EH (cell line): ENCODE results near the gene CDC6.
A peak's percentile ranks its signal among the peaks of the same experiment; 100 is the strongest.
"Not testable (repeated sequence)": the region's sequence is repeated elsewhere in the genome, so short reads cannot be mapped to it uniquely, and the experiment has no call there.

Source experiments
- DNase-seq: peaks from one replicate; pipeline ENCODE4 v3.0.0-alpha.2; 2015; ENCODE audit warnings: low read depth

CDC6 gene

DNA sequence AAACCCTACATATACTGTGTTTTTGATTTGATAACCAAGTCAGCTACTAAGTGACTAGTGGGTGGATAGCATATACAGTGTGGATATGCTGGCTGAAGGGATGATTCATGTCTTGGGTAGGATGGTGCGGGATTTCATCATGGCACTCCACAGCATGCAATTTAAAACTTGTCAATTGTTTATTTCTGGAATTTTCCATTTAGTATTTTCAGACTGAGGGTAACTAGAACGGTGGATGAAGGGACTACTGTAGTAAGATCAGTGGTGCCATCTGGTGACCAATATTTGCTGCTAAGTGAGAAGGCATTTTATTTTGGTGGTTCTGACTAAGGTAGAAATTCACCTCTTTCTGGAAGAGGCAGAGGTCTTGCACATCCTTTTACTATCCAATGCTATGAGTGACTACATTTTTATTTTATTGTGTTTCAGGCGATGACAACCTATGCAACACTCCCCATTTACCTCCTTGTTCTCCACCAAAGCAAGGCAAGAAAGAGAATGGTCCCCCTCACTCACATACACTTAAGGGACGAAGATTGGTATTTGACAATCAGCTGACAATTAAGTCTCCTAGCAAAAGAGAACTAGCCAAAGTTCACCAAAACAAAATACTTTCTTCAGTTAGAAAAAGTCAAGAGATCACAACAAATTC lies 3.1 kb downstream of the CDC6 start:
- DNase-seq: peak; percentile 94

GRCh38 chr17:40291281-40291664 lies 3.6 kb downstream of the CDC6 start:
- no peak for DNase-seq

- DNase-seq: no peak
These were observed 5.7 kb downstream of the CDC6 start for GRCh38 chr17:40293363-40293762.

- no peak for DNase-seq
These were observed 8.1 kb downstream of the CDC6 start for GRCh38 chr17:40295488-40296436.

- no peak for DNase-seq
These were observed 9.8 kb downstream of the CDC6 start for GRCh38 chr17:40297511-40297910.

GRCh38 chr17:40298726-40299125 lies 11.0 kb downstream of the CDC6 start:
- DNase-seq: peak; percentile 88

DNA sequence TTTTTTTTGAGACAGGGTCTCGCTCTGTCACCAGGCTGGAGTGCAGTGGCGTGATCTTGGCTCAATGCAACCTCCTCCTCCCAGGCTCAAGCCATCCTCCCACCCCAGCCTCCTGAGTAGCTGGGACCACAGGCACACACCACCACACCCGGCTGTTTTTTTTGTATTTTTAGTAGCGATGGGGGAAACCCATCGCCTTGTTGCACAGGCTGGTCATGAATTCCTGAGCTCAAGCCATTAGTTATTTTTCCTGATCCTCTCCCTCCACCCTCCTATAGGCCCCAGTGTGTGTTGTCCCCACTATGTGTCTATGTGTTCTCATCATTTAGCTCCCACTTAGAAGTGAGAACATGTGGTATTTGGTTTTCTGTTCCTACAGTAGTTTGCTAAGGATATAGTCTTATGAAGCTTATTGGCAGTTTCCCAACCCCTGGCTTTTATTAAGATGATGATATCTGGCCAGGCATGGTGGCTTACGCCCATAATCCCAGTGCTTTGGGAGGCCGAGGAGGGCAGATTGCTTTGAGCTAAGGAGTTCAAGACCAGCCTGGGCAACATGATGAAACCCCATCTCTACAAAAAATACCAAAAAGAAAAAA lies 11.6 kb downstream of the CDC6 start:
- peak; percentile 73 for DNase-seq

- DNase-seq: no peak
These were observed 13.6 kb downstream of the CDC6 start for GRCh38 chr17:40301315-40301714.

- peak; percentile 82 for DNase-seq
These were observed 15.5 kb downstream of the CDC6 start for GRCh38 chr17:40303009-40303657.

- peak; percentile 78 for DNase-seq
These were observed 16.3 kb downstream of the CDC6 start for GRCh38 chr17:40303708-40304551.

DNA sequence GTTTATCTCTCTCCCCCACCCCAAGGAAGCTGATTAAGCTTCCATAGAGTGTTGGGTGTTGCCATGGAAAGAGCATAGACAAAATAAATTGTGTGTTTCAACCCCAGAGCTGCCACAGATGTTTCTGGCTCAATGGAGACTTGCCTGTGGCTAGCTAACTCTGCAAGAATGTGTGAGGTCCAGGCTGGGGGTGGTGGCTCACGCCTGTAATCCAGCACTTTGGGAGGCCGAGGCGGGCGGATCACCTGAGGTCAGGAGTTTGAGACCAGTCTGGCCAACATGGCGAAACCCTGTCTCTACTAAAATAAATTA lies 16.8 kb downstream of the CDC6 start:
- DNase-seq: peak; percentile 95

- DNase-seq: not testable (repeated sequence)
These were observed 17.2 kb downstream of the CDC6 start for GRCh38 chr17:40304866-40305265.

- DNase-seq: peak; percentile 64
These were observed 18.7 kb downstream of the CDC6 start for GRCh38 chr17:40306395-40306794.

DNA sequence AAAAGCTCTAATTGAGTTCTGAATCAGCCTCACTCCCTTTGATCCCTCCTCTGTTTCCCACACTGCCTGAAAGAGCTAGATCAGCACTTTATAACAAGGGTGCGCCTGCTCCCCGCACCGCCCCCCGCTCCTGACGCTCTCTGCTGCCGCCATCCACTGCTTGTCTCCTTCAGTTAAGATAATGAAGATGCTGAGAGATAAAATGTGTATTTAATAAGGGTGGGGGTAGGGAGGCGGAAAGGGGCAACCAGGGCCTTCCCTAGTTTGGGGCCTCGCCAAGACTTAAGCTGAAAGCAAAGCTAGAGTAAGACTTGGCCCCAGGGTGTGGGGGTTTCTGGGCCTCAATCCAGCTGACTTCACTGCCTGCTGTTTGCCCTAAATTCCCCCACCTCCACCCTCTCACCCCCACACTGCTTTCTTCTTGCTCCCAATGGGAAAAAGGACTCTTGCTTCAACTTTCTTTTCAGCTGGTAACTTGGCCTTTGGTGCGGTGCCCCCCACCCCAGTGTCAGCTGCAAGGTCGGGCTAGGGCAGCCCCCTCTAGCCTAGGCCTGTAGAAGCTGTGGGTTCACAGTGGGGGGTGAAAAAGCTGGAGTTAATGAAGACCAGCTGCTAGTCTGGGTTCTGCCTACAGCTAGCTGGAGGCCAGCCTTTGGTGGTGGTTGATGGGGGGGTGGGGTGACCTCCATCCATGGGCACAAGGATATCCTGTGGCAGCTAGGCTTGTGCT lies 19.5 kb downstream of the CDC6 start:
- peak; percentile 95 for DNase-seq

DNA sequence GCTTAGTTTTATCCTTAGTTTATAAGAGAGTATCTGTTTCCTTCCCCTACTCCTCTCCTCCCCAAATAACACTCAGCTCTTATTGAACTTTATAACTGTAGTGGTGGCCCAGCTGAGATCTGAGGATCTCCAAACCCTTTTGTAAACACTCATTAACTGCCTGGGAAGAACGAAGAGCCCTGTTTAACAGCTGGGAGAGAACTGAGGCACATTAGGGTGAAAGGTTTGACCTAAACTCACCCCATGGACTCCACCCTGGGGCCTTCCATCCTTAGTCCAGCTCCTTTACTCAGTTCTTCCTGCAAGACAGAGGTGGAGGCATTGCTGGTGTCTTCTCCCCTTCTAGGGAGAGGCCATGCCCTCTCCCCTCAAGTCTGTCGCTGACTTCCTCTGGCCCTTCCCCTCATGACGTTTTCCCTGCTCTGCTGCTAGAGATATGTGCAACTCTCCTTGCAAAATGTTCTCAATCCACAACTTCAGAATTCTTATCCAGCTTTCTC lies 20.1 kb downstream of the CDC6 start:
- no peak for DNase-seq

DNA sequence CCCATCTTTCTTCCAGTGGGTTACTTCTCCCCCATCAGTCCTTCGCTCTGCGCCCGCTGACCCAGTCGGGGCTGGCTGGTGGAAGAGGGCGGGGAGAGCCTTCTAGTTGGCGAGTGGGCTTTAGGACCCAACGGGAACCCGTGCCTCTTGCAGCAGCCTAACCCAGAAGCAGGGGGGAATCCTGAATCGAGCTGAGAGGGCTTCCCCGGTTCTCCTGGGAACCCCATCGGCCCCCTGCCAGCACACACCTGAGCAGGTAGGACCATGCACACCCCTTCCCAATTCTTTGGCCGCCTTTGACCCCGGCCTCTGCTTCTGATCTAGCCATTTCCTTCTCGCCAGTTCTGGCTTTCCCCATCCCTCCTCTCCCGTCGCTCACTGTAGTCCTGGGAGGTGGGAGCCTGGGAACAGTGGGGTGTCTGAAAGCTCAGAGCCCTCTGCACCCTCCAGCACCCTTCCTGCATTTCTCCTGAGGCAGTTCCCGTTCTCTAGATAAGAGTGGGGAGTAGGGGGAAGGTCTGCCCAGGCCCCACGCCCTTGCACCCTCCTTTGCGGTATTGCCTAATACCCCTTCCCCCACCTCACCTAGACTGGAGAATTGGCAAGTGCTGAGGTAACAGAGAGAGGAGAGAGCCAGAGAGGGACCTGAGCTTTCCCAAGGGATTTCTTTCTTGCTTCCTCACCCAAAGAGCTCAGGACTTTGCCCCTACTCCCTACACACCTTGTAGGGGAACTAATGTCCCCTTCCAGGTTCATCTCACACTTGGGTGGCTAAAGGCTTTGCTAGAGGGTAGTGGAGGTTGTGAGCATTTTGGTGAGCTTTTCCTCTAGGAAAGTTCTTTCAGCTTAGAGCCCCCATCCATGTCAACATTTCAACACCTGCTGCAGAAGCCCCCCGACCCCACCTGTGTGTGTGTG lies 21.6 kb downstream of the CDC6 start, which contains the start of gene RARA:
TSS of gene RARA (plus strand) at position 150 of the 918 bp plus-strand sequence. CDS start 22,039 bp downstream, outside the sequence.
- DNase-seq: no peak

DNA sequence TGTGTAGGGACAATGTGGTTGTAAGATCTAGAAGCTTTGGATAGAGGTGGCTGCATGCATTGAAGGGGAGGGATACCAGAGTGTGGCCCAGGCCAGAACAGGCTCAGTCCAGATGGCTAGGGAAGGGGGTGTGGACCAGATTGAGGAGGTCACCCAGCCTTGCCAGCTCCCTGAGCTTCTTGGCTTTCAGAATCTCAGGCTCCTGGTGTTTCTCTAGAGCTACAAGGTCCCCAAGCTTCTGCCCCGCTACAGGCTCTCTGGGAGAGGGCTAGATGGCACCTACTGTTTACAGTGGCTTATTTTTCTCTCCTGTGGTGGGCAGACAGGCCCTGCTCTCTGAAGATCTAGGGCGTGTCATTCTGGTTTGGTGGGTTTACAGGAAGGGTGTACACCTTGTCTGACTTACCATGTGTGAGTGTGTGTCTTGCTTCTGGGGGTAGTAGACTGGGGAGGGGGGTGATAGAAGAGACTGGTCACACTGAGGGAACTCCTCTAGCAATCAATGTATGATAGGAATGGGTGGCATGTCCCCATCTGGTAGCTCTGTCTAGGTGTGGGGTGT lies 22.4 kb downstream of the CDC6 start:
- DNase-seq: no peak

DNA sequence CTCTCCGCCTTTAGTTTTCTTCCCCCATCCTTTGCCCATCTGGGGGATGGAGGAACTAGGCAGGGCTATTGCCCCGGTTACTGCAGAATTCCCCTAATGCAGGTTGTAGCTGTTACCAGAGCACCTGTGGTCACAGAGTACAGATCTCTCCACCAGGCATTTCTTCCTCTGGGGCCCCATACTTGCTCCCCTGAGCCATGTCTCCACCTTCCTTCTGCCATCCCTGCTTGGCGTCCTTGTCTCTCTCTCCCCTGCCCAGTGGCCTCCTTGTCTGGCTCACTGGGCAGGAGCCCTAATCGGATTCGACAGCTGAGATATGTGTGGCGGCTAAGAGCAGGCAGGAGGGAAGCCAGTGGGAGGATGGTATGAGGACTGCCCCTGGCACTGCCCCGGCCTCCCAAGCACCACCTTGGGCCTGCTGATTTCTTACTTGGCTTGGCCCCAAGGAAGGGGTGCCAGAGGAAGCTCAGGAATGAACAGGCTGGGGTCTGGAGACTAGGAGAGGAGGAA lies 23.3 kb downstream of the CDC6 start:
- DNase-seq: no peak

- peak; percentile 66 for DNase-seq
These were observed 23.9 kb downstream of the CDC6 start for GRCh38 chr17:40311575-40311974.
